Measurements from ENCODE around the gene PPME1. TPM values are rescaled to one million over a fixed set of nuclear protein-coding genes. Genes with fewer than 3 reads are reported as not detected.
A peak's percentile ranks its signal among the peaks of the same experiment; 100 is the strongest.

PPME1 gene
- total and polyA plus RNA-seq, 12 donors, result 24.2 to 35.3 (median 30.0) TPM

- DNase-seq, result no peak
- Histone ChIP-seq H3K27ac (no peak overlapping the region), H3K27me3 (peaks cover 0 to 5% (median 0%) of the 10 kb centered on the region in 7 donors), H3K36me3 (no peaks in the 10 kb centered on the region), H3K9me3 (no peaks in the 10 kb centered on the region), H3K4me1 (peaks cover 0 to 12% (median 0%) of the 10 kb centered on the region in 9 donors), H3K4me3 (no peak overlapping the region)
- TF ChIP-seq CTCF (IDR thresholded peaks at IDR 0.05), result no peak
- WGBS, 2 donors, result 94 to 96% methylated on average over 2 of the region's 2 CpGs
- intact Hi-C loops (cut with DNase I), result no loop called here
- no peak for ATAC-seq
Observed at GRCh38 chr11:74276581-74276980, 105.5 kb downstream of the PPME1 start.

- Histone ChIP-seq H3K27me3 (no peaks in the 10 kb centered on the region), H3K4me3 (no peak overlapping the region), H3K27ac (peak overlapping the region in 1 of 10 donors; percentile 49), H3K9me3 (no peaks in the 10 kb centered on the region), H3K4me1 (peaks cover 0 to 12% (median 0%) of the 10 kb centered on the region in 9 donors), H3K36me3 (no peaks in the 10 kb centered on the region)
- no peak for ATAC-seq
- no peak for TF ChIP-seq CTCF (IDR thresholded peaks at IDR 0.05)
- 87 to 90% methylated on average over 2 of the region's 2 CpGs for WGBS, 2 donors
- no peak for DNase-seq
- intact Hi-C loops (cut with DNase I), result no loop called here
Observed at GRCh38 chr11:74278103-74278502, 107.0 kb downstream of the PPME1 start.

- peak in 5 of 8 donors; percentile 34 to 83 (median 67) for ATAC-seq
- 61 to 77% methylated on average over 1 of the region's 1 CpG for WGBS, 2 donors
- Histone ChIP-seq H3K36me3 (no peaks in the 10 kb centered on the region), H3K27ac (peak overlapping the region in 1 of 10 donors; percentile 75), H3K4me3 (no peak overlapping the region), H3K9me3 (no peaks in the 10 kb centered on the region), H3K4me1 (peaks cover 0 to 12% (median 0%) of the 10 kb centered on the region in 9 donors), H3K27me3 (no peaks in the 10 kb centered on the region)
- intact Hi-C loops (cut with DNase I), result no loop called here
- TF ChIP-seq CTCF (IDR thresholded peaks at IDR 0.05), result no peak
- DNase-seq, result peak; percentile 19 to 27
Observed at GRCh38 chr11:74278721-74279161, 107.7 kb downstream of the PPME1 start.

- Histone ChIP-seq H3K27me3 (no peaks in the 10 kb centered on the region), H3K4me3 (no peak overlapping the region), H3K27ac (peak overlapping the region in 1 of 10 donors; percentile 75), H3K4me1 (peaks cover 0 to 12% (median 0%) of the 10 kb centered on the region in 9 donors), H3K36me3 (no peaks in the 10 kb centered on the region), H3K9me3 (no peaks in the 10 kb centered on the region)
- TF ChIP-seq CTCF (IDR thresholded peaks at IDR 0.05), result no peak
- whole genome bisulfite sequencing, 2 donors, result 82% methylated on average over 5 of the region's 5 CpGs
- no peak for ATAC-seq
- intact Hi-C loops (cut with DNase I), result no loop called here
- no peak for DNase-seq
Observed at GRCh38 chr11:74279256-74279655, 108.2 kb downstream of the PPME1 start.
